ENCODE measurements around the gene LIN7A.

The LIN7A gene

GRCh38 chr12:80936353-80936641, 1.4 kb downstream of the LIN7A start:
- no peaks in the 10 kb centered on the region for H4K20me1 ChIP-seq (ENCODE audit: control insufficient read depth, insufficient read depth, low read depth, low read length)
- no peak overlapping the region for H3K4me2 ChIP-seq (ENCODE audit: low read length)
- TF ChIP-seq CTCF (IDR thresholded peaks at IDR 0.05; ENCODE audit: low read depth, low read length, poor library complexity, severe bottlenecking) (no peak), EZH2phosphoT487 (IDR thresholded peaks at IDR 0.05; ENCODE audit: borderline replicate concordance, low read length) (no peak)
- H3K27ac ChIP-seq (ENCODE audit: low read depth, low read length) = no peak overlapping the region
- peaks cover 10% of the 10 kb centered on the region; the same call in 1 of the 2 replicates for H3K9me3 ChIP-seq (ENCODE audit: control insufficient read depth, insufficient read depth, low read length)
- no peak overlapping the region for H3K4me3 ChIP-seq (ENCODE audit: low read length)
- H3K27me3 ChIP-seq (ENCODE audit: control insufficient read depth, low read length) = no peaks in the 10 kb centered on the region
- H3K9me2 ChIP-seq (replicated peaks; ENCODE audit: control insufficient read depth, low read length) = no peaks in the 10 kb centered on the region
- H3K36me3 ChIP-seq (ENCODE audit: control insufficient read depth, low read length) = no peaks in the 10 kb centered on the region
- no peaks in the 10 kb centered on the region for H3K4me1 ChIP-seq (ENCODE audit: control insufficient read depth, low read length)
- no peaks in the 10 kb centered on the region for H3K79me2 ChIP-seq (ENCODE audit: control insufficient read depth, low read length)
- no peaks in the 10 kb centered on the region for H3F3A ChIP-seq (ENCODE audit: control insufficient read depth, insufficient read depth)

GRCh38 chr12:80935111-80935510, 2.6 kb downstream of the LIN7A start:
- Histone ChIP-seq H3K27me3 (ENCODE audit: control insufficient read depth, low read length) (no peaks in the 10 kb centered on the region), H3K4me1 (ENCODE audit: control insufficient read depth, low read length) (no peaks in the 10 kb centered on the region), H3K36me3 (ENCODE audit: control insufficient read depth, low read length) (no peaks in the 10 kb centered on the region), H3K4me2 (ENCODE audit: low read length) (no peak overlapping the region), H3K9me3 (ENCODE audit: control insufficient read depth, insufficient read depth, low read length) (peaks cover 10% of the 10 kb centered on the region; the same call in 1 of the 2 replicates), H3K27ac (ENCODE audit: low read depth, low read length) (no peak overlapping the region), H4K20me1 (ENCODE audit: control insufficient read depth, insufficient read depth, low read depth, low read length) (no peaks in the 10 kb centered on the region), H3K9me2 (replicated peaks; ENCODE audit: control insufficient read depth, low read length) (no peaks in the 10 kb centered on the region), H3F3A (ENCODE audit: control insufficient read depth, insufficient read depth) (no peaks in the 10 kb centered on the region), H3K79me2 (ENCODE audit: control insufficient read depth, low read length) (no peaks in the 10 kb centered on the region), H3K4me3 (ENCODE audit: low read length) (no peak overlapping the region)
- TF ChIP-seq EZH2phosphoT487 (IDR thresholded peaks at IDR 0.05; ENCODE audit: borderline replicate concordance, low read length) (no peak), CTCF (IDR thresholded peaks at IDR 0.05; ENCODE audit: low read depth, low read length, poor library complexity, severe bottlenecking) (no peak)

GRCh38 chr12:80925983-80926382, 11.8 kb downstream of the LIN7A start:
- no peaks in the 10 kb centered on the region for H3K9me2 ChIP-seq (replicated peaks; ENCODE audit: control insufficient read depth, low read length)
- no peaks in the 10 kb centered on the region for H3K36me3 ChIP-seq (ENCODE audit: control insufficient read depth, low read length)
- no peaks in the 10 kb centered on the region for H3K79me2 ChIP-seq (ENCODE audit: control insufficient read depth, low read length)
- H4K20me1 ChIP-seq (ENCODE audit: control insufficient read depth, insufficient read depth, low read depth, low read length) = no peaks in the 10 kb centered on the region
- no peaks in the 10 kb centered on the region for H3F3A ChIP-seq (ENCODE audit: control insufficient read depth, insufficient read depth)
- no peak overlapping the region for H3K27ac ChIP-seq (ENCODE audit: low read depth, low read length)
- no peaks in the 10 kb centered on the region for H3K27me3 ChIP-seq (ENCODE audit: control insufficient read depth, low read length)
- TF ChIP-seq EZH2phosphoT487 (IDR thresholded peaks at IDR 0.05; ENCODE audit: borderline replicate concordance, low read length) = no peak
- TF ChIP-seq CTCF (IDR thresholded peaks at IDR 0.05; ENCODE audit: low read depth, low read length, poor library complexity, severe bottlenecking) = no peak
- no peak overlapping the region for H3K4me2 ChIP-seq (ENCODE audit: low read length)
- no peak overlapping the region for H3K4me3 ChIP-seq (ENCODE audit: low read length)
- no peaks in the 10 kb centered on the region for H3K4me1 ChIP-seq (ENCODE audit: control insufficient read depth, low read length)
- H3K9me3 ChIP-seq (ENCODE audit: control insufficient read depth, insufficient read depth, low read length) = no peaks in the 10 kb centered on the region

GRCh38 chr12:80925237-80925636, 12.5 kb downstream of the LIN7A start:
- H3K9me3 ChIP-seq (ENCODE audit: control insufficient read depth, insufficient read depth, low read length) = no peaks in the 10 kb centered on the region
- no peaks in the 10 kb centered on the region for H3K4me1 ChIP-seq (ENCODE audit: control insufficient read depth, low read length)
- H3K27ac ChIP-seq (ENCODE audit: low read depth, low read length) = no peak overlapping the region
- H3K9me2 ChIP-seq (replicated peaks; ENCODE audit: control insufficient read depth, low read length) = no peaks in the 10 kb centered on the region
- H3K27me3 ChIP-seq (ENCODE audit: control insufficient read depth, low read length) = no peaks in the 10 kb centered on the region
- H3K36me3 ChIP-seq (ENCODE audit: control insufficient read depth, low read length) = no peaks in the 10 kb centered on the region
- no peak overlapping the region for H3K4me2 ChIP-seq (ENCODE audit: low read length)
- no peaks in the 10 kb centered on the region for H3K79me2 ChIP-seq (ENCODE audit: control insufficient read depth, low read length)
- TF ChIP-seq CTCF (IDR thresholded peaks at IDR 0.05; ENCODE audit: low read depth, low read length, poor library complexity, severe bottlenecking) (no peak), EZH2phosphoT487 (IDR thresholded peaks at IDR 0.05; ENCODE audit: borderline replicate concordance, low read length) (no peak)
- H3F3A ChIP-seq (ENCODE audit: control insufficient read depth, insufficient read depth) = no peaks in the 10 kb centered on the region
- no peaks in the 10 kb centered on the region for H4K20me1 ChIP-seq (ENCODE audit: control insufficient read depth, insufficient read depth, low read depth, low read length)
- no peak overlapping the region for H3K4me3 ChIP-seq (ENCODE audit: low read length)

Data from DOHH2 (cell line).